Gastroesophageal sphincter (tissue), 4 donors: ENCODE measurements around the gene TOR1AIP1. TPM values are rescaled to one million over a fixed set of nuclear protein-coding genes. Genes with fewer than 3 reads are reported as not detected.

ENCODE experiments used
- ATAC-seq: fragments of 150-250 bp; one replicate; pipeline ENCODE4 v1.9.1; 2016; ENCODE audit warnings: mild to moderate bottlenecking, moderate library complexity
- H3K27ac ChIP-seq, 4 donors: fragments of 200-600 bp; sonication (generic) in 3 of 4; 1 replicate in 3 of 4; 2 replicates in 1 of 4; pipeline ENCODE4 v1.5.1; 2016 to 2019
- H3K27me3 ChIP-seq: fragments of 200-600 bp; sonication (generic); one replicate; pipeline ENCODE4 v1.5.1; 2019
- H3K36me3 ChIP-seq, 2 donors: fragments of 200-600 bp; sonication (generic); one replicate each; pipeline ENCODE4 v1.5.1; 2019; ENCODE audit warnings: control low read depth in 1 of 2
- H3K4me1 ChIP-seq, 3 donors: fragments of 200-600 bp; sonication (generic); 1 replicate in 2 of 3; 2 replicates in 1 of 3; pipeline ENCODE4 v1.5.1; 2016 to 2019; ENCODE audit warnings: control low read depth in 2 of 3
- H3K4me3 ChIP-seq, 2 donors: fragments of 200-600 bp; sonication (generic); one replicate each; pipeline ENCODE4 v1.5.1; 2019; ENCODE audit warnings: mild to moderate bottlenecking in 1 of 2, moderate library complexity in 1 of 2
- H3K9me3 ChIP-seq, 3 donors: fragments of 200-600 bp; sonication (generic); one replicate each; pipeline ENCODE4 v1.5.1; 2017 to 2019; ENCODE audit warnings: control low read depth in 2 of 3
- EP300 ChIP-seq: sonication (generic); formaldehyde crosslinking; IDR thresholded peaks from one replicate; pipeline ENCODE4 v1.6.1; 2017; ENCODE audit warnings: antibody characterized with exemption, mild to moderate bottlenecking
- POLR2A ChIP-seq, 2 donors: fragments of 450-650 bp; IDR thresholded peaks; one replicate each; pipeline ENCODE4 v1.6.1; 2017; ENCODE audit warnings: antibody characterized with exemption in 2 of 2, mild to moderate bottlenecking in 2 of 2, moderate library complexity in 1 of 2
- POLR2AphosphoS5 ChIP-seq: sonication (generic); formaldehyde crosslinking; IDR thresholded peaks from one replicate; pipeline ENCODE4 v1.6.1; 2017; ENCODE audit warnings: antibody characterized with exemption
- WGBS, 2 donors: methylation state at CpG; one replicate each; pipeline ENCODE4 v1.1.5; 2018; ENCODE audit warnings: low coverage in 1 of 2; 5-methylcytosine and 5-hydroxymethylcytosine counted together
- total RNA-seq, 4 donors: library from RNA; depleted of rRNA; stranded (reverse); fragments of >200 nt; gene quantifications; one replicate each; pipeline ENCODE4 v1.1.0, GENCODE V29; 2016
- TF ChIP-seq, protein P1 (sequence below), 4 experiments: fragments of 200-600 bp in 2 of 4; fragments of 450-650 bp in 2 of 4; sonication (generic) in 1 of 4; IDR thresholded peaks; one replicate each; pipeline ENCODE4 v1.5.1; 2017 to 2019; ENCODE audit warnings: antibody characterized with exemption in 4 of 4, mild to moderate bottlenecking in 2 of 4, moderate library complexity in 2 of 4

The TOR1AIP1 gene
- total RNA-seq, 4 donors from 2014 or later, result 132 to 162 (median 141) TPM

DNA sequence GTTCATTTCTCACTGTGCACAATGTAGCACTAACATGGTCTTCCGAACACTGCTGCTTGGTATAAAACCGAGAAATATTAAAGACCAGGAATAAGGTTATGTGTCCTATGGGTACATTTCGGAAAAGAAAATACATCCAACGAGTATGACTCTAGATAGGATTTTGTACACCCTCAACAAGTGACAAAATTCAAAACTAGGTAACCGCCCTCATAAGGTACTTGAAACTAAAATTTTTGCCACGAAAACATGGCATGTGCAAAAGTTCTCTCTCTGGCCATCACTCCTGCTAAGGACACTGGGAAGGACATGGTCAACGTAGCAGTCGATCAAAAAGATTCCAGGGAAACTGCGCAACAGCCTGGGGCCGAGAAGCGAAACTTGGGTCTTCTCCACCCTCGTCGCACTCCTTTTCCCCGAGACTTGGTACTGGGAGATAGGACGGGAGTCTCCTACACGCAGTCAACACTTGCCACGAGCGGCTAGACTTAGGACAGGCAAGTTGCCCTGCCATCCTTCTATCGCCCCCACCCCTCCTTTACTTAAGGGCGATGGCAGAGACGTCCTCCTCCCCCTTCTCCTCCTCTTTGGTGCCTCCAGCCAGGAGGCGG, 338 bp upstream of the TOR1AIP1 start:
- H3K4me3 ChIP-seq, result peak overlapping the region; percentile 73 to 78
- ATAC-seq, result peak; percentile 45
- TF ChIP-seq POLR2A (IDR thresholded peaks at IDR 0.05) (no peak), EP300 (no peak), POLR2AphosphoS5 (no peak)
- TF ChIP-seq, protein P1, sequence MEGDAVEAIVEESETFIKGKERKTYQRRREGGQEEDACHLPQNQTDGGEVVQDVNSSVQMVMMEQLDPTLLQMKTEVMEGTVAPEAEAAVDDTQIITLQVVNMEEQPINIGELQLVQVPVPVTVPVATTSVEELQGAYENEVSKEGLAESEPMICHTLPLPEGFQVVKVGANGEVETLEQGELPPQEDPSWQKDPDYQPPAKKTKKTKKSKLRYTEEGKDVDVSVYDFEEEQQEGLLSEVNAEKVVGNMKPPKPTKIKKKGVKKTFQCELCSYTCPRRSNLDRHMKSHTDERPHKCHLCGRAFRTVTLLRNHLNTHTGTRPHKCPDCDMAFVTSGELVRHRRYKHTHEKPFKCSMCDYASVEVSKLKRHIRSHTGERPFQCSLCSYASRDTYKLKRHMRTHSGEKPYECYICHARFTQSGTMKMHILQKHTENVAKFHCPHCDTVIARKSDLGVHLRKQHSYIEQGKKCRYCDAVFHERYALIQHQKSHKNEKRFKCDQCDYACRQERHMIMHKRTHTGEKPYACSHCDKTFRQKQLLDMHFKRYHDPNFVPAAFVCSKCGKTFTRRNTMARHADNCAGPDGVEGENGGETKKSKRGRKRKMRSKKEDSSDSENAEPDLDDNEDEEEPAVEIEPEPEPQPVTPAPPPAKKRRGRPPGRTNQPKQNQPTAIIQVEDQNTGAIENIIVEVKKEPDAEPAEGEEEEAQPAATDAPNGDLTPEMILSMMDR (IDR thresholded peaks at IDR 0.05), result no peak
- H3K27me3 ChIP-seq, result no peaks in the 10 kb centered on the region
- peaks cover 8 to 53% (median 10%) of the 10 kb centered on the region in 3 donors for H3K4me1 ChIP-seq
- peaks cover 0 to 23% of the 10 kb centered on the region in 2 donors for H3K36me3 ChIP-seq
- H3K27ac ChIP-seq, result peak overlapping the region; percentile 91 to 99 (median 96)
- no peaks in the 10 kb centered on the region for H3K9me3 ChIP-seq
- WGBS, 2 donors, result 0 to 2% methylated on average over 15 to 17 of the region's 22 CpGs

DNA sequence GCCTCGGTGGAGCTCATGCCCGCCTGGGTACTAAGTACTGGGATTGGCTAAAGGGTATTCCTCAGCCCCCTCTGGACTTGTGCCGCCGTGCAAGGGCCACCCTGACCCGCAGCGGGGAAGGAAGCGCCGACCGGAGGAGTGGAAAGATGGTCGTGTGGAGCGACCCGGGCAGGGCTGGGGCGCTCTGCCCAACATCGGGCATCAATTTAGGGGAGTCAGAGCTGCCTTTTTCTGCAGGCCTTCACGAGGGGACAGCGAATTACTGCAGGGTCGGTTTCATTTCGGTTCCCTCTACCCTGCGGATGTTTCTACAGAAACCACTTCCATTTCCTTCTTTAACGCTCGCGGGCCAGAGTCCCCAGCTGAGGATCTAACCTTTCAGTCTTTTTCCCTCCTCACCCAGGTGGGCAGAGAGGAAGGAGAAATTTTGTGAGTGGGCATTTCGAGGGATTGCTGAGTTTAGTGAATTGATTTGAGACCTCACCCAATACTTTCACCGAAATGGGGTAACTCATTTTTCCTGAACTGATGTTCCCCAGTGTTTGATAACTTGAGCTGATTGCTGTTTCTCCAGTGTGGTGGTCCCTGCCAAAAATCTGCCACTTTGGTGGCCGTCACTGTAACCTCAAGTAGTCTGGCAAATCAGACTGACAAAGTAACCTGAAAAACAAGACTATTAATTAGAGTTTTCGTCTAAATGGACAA, 1.1 kb downstream of the TOR1AIP1 start:
- Histone ChIP-seq H3K9me3 (no peaks in the 10 kb centered on the region), H3K4me3 (peak overlapping the region; percentile 73 to 78), H3K27ac (peak overlapping the region; percentile 91 to 99 (median 96)), H3K4me1 (peaks cover 8 to 64% (median 15%) of the 10 kb centered on the region in 3 donors), H3K36me3 (peaks cover 0 to 31% of the 10 kb centered on the region in 2 donors), H3K27me3 (no peaks in the 10 kb centered on the region)
- no peak for ATAC-seq
- WGBS, 2 donors, result 2 to 4% methylated on average over 11 to 13 of the region's 26 CpGs
- no peak for TF ChIP-seq POLR2AphosphoS5
- TF ChIP-seq EP300, result no peak

- no peaks in the 10 kb centered on the region for H3K9me3 ChIP-seq
- ATAC-seq, result no peak
- peaks cover 8 to 70% (median 15%) of the 10 kb centered on the region in 3 donors for H3K4me1 ChIP-seq
- 6 to 7% methylated on average over 4 of the region's 4 CpGs for WGBS, 2 donors
- H3K27ac ChIP-seq, result peak overlapping the region in 3 of 4 donors; percentile 91 to 99 (median 98)
- H3K27me3 ChIP-seq, result no peaks in the 10 kb centered on the region
- no peak for TF ChIP-seq POLR2AphosphoS5
- TF ChIP-seq, protein P1 (IDR thresholded peaks at IDR 0.05), result no peak
- no peak for TF ChIP-seq EP300
- TF ChIP-seq POLR2A (IDR thresholded peaks at IDR 0.05), result no peak
- H3K4me3 ChIP-seq, result peak overlapping the region; percentile 73 to 78
- peaks cover 0 to 32% of the 10 kb centered on the region in 2 donors for H3K36me3 ChIP-seq
These were observed 1.7 kb downstream of the TOR1AIP1 start for GRCh38 chr1:179883745-179884138.

DNA sequence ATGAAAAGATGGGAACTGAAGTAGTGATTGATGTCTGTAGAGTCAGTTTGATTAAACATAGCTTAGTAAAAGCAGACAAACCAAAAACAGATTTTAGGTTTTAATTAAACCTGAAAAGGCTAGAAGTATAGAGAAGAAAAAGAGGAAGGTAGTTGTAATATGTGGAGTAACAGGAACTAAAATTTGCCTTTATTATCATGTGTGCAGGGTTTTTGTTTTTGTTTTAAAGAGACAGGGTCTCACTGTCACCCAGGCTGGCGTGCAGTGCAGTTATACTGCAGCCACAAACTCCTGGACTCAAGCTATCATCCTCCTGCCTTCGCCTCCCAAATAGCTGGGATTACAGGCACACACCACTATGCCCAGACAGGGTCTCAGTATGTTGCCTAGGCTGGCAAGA, 6.0 kb downstream of the TOR1AIP1 start:
- H3K27me3 ChIP-seq, result no peaks in the 10 kb centered on the region
- 41 to 42% methylated on average over 2 of the region's 2 CpGs for WGBS, 2 donors
- no peak for ATAC-seq
- no peak overlapping the region for H3K27ac ChIP-seq
- H3K4me1 ChIP-seq, result peaks cover 4 to 67% (median 15%) of the 10 kb centered on the region in 3 donors
- TF ChIP-seq, protein P1 (IDR thresholded peaks at IDR 0.05), result no peak
- TF ChIP-seq POLR2AphosphoS5, result no peak
- TF ChIP-seq EP300, result no peak
- TF ChIP-seq POLR2A (IDR thresholded peaks at IDR 0.05), result no peak
- H3K9me3 ChIP-seq, result no peaks in the 10 kb centered on the region
- H3K4me3 ChIP-seq, result no peak overlapping the region
- H3K36me3 ChIP-seq, result peaks cover 0 to 74% of the 10 kb centered on the region in 2 donors

GRCh38 chr1:179889589-179889988, 7.5 kb downstream of the TOR1AIP1 start:
- H3K36me3 ChIP-seq, result peaks cover 0 to 87% of the 10 kb centered on the region in 2 donors
- H3K27me3 ChIP-seq, result no peaks in the 10 kb centered on the region
- peaks cover 4 to 53% (median 11%) of the 10 kb centered on the region in 3 donors for H3K4me1 ChIP-seq
- no peak overlapping the region for H3K4me3 ChIP-seq
- no peak overlapping the region for H3K27ac ChIP-seq
- no peak for ATAC-seq
- H3K9me3 ChIP-seq, result no peaks in the 10 kb centered on the region
- TF ChIP-seq EP300 (no peak), POLR2A (IDR thresholded peaks at IDR 0.05) (no peak), POLR2AphosphoS5 (no peak)
- TF ChIP-seq, protein P1 (IDR thresholded peaks at IDR 0.05), result no peak
- 41 to 49% methylated on average over 3 to 4 of the region's 4 CpGs for WGBS, 2 donors
